DMS 273 (cell line): ENCODE data around the gene MISP.
"Not testable (repeated sequence)": the region's sequence is repeated elsewhere in the genome, so short reads cannot be mapped to it uniquely, and the experiment has no call there.

Experiments
- DNase-seq: peaks from one replicate; lab custom pipeline; 2025; ENCODE audit not compliant: unreplicated experiment; lab: John Stamatoyannopoulos, UW

Gene MISP

GRCh38 chr19:745138-745537 lies 5.8 kb upstream of the MISP start:
- not testable (repeated sequence) for DNase-seq

DNA sequence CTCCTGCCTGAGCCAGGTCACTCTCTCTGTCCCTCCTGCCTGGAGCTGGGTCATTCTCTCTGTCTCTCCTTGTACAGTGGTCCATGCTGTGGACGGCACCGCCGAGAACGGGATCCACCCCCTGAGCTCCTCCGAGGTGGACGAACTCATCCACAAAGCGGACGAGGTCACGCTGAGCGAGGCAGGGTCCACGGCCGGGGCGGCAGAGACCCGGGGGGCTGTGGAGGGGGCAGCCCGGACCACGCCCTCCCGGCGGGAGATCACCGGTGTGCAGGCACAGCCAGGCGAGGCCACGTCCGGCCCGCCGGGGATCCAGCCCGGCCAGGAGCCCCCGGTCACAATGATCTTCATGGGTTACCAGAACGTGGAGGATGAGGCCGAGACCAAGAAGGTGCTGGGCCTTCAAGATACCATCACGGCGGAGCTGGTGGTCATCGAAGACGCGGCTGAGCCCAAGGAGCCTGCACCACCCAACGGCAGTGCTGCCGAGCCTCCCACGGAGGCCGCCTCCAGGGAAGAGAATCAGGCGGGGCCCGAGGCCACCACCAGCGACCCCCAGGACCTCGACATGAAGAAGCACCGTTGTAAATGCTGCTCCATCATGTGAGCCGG lies 4.6 kb upstream of the MISP start:
- DNase-seq = no peak

DNA sequence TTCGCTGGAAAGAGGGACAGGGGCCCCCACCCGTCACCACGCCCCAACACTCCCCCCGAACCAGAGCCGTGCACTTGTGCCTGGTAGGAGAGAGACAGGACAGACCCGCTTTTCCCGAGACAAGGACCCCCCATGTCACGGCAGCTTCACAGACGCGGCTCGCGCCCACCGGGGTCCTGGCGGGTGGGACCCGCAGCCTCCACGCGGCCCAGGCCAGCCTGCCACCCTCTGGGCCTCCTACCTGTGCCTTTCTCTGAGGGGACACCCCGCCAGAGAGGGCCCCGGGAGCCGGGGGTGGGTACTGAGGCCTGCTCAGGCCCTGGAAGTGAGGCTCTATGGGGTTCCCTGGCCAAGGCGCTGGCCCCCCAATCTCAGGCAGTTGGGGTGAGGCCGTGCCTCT lies 4.0 kb upstream of the MISP start:
- no peak for DNase-seq

GRCh38 chr19:747432-748273 lies 3.3 kb upstream of the MISP start:
- DNase-seq = no peak

DNA sequence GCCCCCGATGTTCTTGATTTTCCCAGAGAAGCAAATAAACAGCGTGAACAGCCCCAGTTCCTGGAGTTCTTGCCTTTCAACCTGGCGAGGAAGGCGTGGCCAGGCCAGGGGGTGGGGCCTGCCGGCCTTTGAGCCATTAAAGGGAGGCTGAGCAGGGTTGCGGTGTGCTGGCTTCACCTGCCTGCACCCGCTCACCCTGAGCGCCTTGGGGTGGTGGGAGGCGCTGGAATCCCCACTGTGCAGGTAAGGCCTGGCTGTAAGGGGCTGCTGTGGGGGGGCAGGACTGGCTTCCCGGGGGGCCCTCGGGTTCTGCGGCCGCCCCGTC lies 2.7 kb upstream of the MISP start:
- DNase-seq = no peak

GRCh38 chr19:749811-750210 lies 1.1 kb upstream of the MISP start:
- DNase-seq = no peak

GRCh38 chr19:751501-752341 lies 809 bp downstream of the MISP start:
- no peak for DNase-seq

- no peak for DNase-seq
Observed at GRCh38 chr19:752652-753517, 2.0 kb downstream of the MISP start.

GRCh38 chr19:754530-754929 lies 3.6 kb downstream of the MISP start:
- DNase-seq = no peak

DNA sequence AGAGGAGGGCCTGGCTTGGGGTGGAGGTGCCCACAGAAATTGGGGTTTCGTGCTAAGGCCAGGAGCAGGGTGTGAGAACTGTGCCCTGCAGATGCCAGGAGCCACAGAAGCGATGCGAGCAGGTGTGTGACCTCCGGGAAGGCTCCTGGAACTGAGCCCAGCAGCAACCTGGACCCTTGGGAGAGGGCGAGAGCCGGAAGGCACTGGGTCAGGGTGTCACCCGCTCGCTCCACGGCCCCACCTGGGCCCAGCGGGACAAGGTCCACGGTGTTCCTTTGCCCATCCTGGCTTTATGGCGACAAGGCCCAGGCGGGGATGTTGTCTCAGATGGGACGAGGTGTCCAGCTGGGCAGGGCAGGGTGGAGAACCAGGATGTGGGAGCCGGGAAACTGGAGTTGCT lies 4.2 kb downstream of the MISP start:
- no peak for DNase-seq

GRCh38 chr19:756236-756635 lies 5.3 kb downstream of the MISP start:
- DNase-seq = peak; percentile 47

DNA sequence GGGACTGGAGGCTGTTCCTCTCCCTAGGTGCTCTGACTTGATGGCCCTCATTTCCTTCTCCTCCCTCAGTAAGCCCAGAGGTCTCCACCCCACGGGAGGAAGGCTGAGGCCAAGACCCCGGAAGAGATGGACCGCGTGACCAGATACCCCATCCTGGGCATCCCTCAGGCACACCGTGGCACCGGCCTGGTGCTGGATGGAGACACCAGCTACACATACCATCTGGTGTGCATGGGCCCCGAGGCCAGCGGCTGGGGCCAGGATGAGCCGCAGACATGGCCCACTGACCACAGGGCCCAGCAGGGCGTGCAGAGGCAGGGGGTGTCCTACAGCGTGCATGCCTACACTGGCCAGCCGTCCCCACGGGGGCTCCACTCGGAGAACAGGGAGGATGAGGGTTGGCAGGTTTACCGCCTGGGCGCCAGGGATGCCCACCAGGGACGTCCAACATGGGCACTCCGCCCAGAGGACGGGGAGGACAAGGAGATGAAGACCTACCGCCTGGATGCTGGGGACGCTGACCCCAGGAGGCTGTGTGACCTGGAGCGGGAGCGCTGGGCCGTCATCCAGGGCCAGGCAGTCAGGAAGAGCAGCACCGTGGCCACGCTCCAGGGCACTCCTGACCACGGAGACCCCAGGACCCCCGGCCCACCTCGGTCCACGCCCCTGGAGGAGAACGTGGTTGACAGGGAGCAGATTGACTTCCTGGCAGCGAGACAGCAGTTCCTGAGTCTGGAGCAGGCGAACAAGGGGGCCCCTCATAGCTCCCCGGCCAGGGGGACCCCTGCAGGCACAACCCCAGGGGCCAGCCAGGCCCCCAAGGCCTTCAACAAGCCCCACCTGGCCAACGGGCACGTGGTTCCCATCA lies 6.1 kb downstream of the MISP start:
- no peak for DNase-seq

GRCh38 chr19:757811-758668 lies 7.1 kb downstream of the MISP start:
- DNase-seq = no peak

DNA sequence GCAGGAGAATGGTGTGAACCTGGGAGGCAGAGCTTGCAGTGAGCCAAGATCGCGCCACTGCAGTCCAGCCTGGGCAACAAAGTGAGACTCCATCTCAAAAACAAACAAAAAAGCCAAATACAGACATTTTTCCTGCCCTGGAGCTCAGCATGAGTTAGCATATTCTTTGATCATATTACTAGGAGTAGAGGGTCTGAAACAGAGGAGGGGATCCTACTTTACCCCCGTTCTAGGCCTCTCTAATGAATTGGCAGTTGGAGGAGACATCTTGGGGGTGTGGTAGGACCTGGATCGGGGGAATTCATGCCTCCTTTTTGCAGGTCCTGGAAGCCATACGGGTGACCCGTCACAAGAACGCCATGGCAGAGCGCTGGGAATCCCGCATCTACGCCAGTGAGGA lies 12.3 kb downstream of the MISP start:
- no peak for DNase-seq

DNA sequence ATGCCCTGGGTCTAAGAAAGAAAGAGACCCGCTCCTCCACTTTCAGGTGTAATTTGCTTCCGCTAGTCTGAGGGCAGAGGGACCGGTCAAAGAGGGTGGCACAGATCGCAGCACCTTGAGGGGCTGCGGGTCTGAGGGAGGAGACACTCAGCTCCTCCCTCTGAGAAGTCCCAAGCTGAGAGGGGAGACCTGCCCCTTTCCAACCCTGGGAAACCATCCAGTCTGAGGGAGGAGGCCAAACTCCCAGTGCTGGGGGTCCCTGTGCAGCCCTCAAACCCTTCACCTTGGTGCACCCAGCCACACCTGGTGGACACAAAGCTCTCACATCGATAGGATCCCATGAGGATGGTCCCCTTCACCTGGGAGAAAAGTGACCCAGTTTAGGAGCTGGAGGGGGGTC lies 13.0 kb downstream of the MISP start:
- DNase-seq = no peak

DNA sequence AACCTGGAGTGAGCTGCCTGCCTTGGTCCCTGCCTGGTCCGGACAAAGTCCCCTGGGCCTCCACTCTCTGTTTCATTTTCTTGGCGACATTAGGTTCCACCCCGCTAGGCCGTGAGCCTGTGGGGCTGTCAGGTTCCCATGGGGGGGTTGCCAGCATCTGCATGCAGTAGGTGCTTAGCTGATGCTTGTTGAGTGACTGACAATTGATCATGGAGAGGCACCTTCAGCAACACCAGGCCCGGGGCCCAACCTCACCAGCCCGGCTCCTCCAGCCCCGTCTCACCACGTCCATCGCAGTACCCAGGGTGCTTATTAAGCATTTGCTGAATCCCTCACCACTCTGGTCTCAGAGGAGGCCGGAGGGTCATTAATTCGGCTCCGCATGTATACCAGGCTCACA lies 13.4 kb downstream of the MISP start:
- no peak for DNase-seq

GRCh38 chr19:765179-765738 lies 14.3 kb downstream of the MISP start:
- DNase-seq = no peak

DNA sequence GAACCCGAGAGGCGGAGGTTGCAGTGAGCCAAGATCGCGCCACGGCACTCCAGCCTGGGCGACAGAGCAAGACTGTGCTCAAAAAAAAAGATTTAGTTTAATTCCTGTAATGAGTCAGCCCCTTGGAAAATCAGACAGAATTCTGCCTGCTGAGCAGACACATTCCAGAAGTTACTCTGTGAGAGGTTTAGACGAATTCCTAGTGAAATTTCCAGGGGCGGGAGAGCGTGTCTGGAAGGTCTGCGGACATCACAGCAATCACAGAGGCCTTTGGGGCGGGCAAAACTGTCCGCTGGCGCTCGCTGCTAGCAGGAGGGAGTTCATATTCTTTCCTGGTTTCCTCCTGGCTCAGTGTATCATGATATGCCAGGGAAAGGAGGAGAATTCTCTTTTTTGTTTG lies 17.5 kb downstream of the MISP start:
- no peak for DNase-seq

DNA sequence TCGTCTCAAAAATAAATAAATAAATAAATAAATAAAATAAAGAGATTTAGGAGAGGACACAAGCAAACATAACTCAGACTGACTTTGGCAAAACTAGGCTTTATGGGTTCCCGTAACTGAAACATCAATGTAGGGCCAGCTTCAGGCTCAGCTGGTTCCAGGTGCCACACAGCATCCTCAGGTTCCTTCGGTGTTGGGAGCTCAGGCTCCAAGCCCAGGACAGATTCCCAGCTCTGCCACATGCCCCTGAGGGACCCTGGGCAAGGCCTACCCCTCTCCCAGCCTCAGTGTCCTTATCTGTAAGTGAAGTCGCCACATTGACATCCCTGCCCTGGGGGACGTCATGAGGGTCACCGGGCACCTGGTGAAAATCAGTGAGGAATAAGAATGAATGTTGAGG lies 18.7 kb downstream of the MISP start:
- DNase-seq = no peak
